Loucy (cell line): ENCODE results near the gene SPEM1.

Source experiments
- H2AFZ ChIP-seq: fragments of 200-600 bp; sonication (generic); 2 replicates; pipeline ENCODE4 v1.6.0; 2016; ENCODE audit warnings: antibody characterized with exemption, mild to moderate bottlenecking, low read length, moderate library complexity
- H3F3A ChIP-seq: fragments of 200-600 bp; 2 replicates; pipeline ENCODE4 v1.6.0; 2016; ENCODE audit warnings: antibody characterized with exemption, low read depth, mild to moderate bottlenecking
- H3K27me3 ChIP-seq: fragments of 200-600 bp; sonication (generic); 2 replicates; pipeline ENCODE4 v1.6.1; 2014; ENCODE audit warnings: low read length, mild to moderate bottlenecking; ENCODE audit not compliant: insufficient read depth, poor library complexity, severe bottlenecking
- H3K36me3 ChIP-seq: fragments of 200-600 bp; sonication (generic); 2 replicates; pipeline ENCODE4 v1.6.1; 2016; ENCODE audit warnings: low read length; ENCODE audit not compliant: insufficient read depth
- H3K4me1 ChIP-seq: fragments of 200-600 bp; sonication (generic); 2 replicates; pipeline ENCODE4 v1.5.1; 2014; ENCODE audit warnings: low read length, mild to moderate bottlenecking; ENCODE audit not compliant: insufficient read depth, poor library complexity, severe bottlenecking
- H3K4me2 ChIP-seq: fragments of 200-600 bp; sonication (generic); 2 replicates; pipeline ENCODE4 v1.6.0; 2014; ENCODE audit warnings: antibody characterized with exemption, low read length, low read depth, mild to moderate bottlenecking; ENCODE audit not compliant: poor library complexity, severe bottlenecking
- H3K4me3 ChIP-seq: fragments of 200-600 bp; sonication (generic); 2 replicates; pipeline ENCODE4 v1.5.1; 2014; ENCODE audit warnings: low read length, mild to moderate bottlenecking, mixed read lengths; ENCODE audit not compliant: poor library complexity, severe bottlenecking
- H3K79me2 ChIP-seq: fragments of 200-600 bp; sonication (generic); 2 replicates; pipeline ENCODE4 v1.6.1; 2014; ENCODE audit warnings: low read length; ENCODE audit not compliant: insufficient read depth
- H3K9ac ChIP-seq: fragments of 200-600 bp; sonication (generic); 2 replicates; pipeline ENCODE4 v1.6.0; 2014; ENCODE audit warnings: mild to moderate bottlenecking, low read depth, low read length, moderate library complexity; ENCODE audit not compliant: poor library complexity, severe bottlenecking
- H3K9me2 ChIP-seq: fragments of 200-600 bp; sonication (generic); replicated peaks from 2 replicates; pipeline ENCODE4 v1.6.1; 2016; ENCODE audit warnings: low read depth, low read length, mixed read lengths
- H3K9me3 ChIP-seq: fragments of 200-600 bp; sonication (generic); 2 replicates; pipeline ENCODE4 v1.6.1; 2014; ENCODE audit warnings: mild to moderate bottlenecking, antibody characterized with exemption, low read length, low read depth; ENCODE audit not compliant: insufficient read depth
- H4K20me1 ChIP-seq: fragments of 200-600 bp; sonication (generic); 2 replicates; pipeline ENCODE4 v1.6.0; 2014; ENCODE audit warnings: antibody characterized with exemption, low read length, mild to moderate bottlenecking; ENCODE audit not compliant: insufficient read depth, poor library complexity, severe bottlenecking
- CTCF ChIP-seq: fragments of 200-600 bp; sonication (generic); conservative IDR thresholded peaks from 2 replicates; pipeline ENCODE4 v1.5.1; 2014; ENCODE audit warnings: mild to moderate bottlenecking, antibody characterized with exemption, low read length
- EZH2phosphoT487 ChIP-seq: fragments of 200-600 bp; IDR thresholded peaks from 2 replicates; pipeline ENCODE4 v1.6.1; 2018; ENCODE audit warnings: antibody characterized with exemption, mild to moderate bottlenecking, moderate library complexity, borderline replicate concordance

Gene SPEM1

GRCh38 chr17:7415784-7416183 is 4.3 kb upstream of the SPEM1 start:
- Histone ChIP-seq H3K9me2 (no peaks in the 10 kb centered on the region), H3K79me2 (no peaks in the 10 kb centered on the region), H3K9me3 (no peaks in the 10 kb centered on the region), H4K20me1 (no peaks in the 10 kb centered on the region), H3K4me2 (no peak overlapping the region), H3F3A (no peaks in the 10 kb centered on the region), H3K4me1 (no peaks in the 10 kb centered on the region), H2AFZ (no peak overlapping the region), H3K4me3 (no peak overlapping the region), H3K36me3 (no peaks in the 10 kb centered on the region), H3K27me3 (no peaks in the 10 kb centered on the region), H3K9ac (no peak overlapping the region)
- no peak for TF ChIP-seq CTCF

- Histone ChIP-seq H3K4me2 (no peak overlapping the region), H4K20me1 (no peaks in the 10 kb centered on the region), H3K9me3 (no peaks in the 10 kb centered on the region), H3K4me3 (no peak overlapping the region), H3K27me3 (no peaks in the 10 kb centered on the region), H3K9me2 (no peaks in the 10 kb centered on the region), H3K9ac (no peak overlapping the region), H3F3A (no peaks in the 10 kb centered on the region), H3K36me3 (no peaks in the 10 kb centered on the region), H3K79me2 (no peaks in the 10 kb centered on the region), H2AFZ (no peak overlapping the region), H3K4me1 (no peaks in the 10 kb centered on the region)
- no peak for TF ChIP-seq EZH2phosphoT487
- no peak for TF ChIP-seq CTCF
These were observed 3.8 kb upstream of the SPEM1 start for GRCh38 chr17:7416323-7416722.

GRCh38 chr17:7417056-7417655 is 3.0 kb upstream of the SPEM1 start:
- no peaks in the 10 kb centered on the region for H3K27me3 ChIP-seq
- H3K9me2 ChIP-seq, result no peaks in the 10 kb centered on the region
- H3K9me3 ChIP-seq, result no peaks in the 10 kb centered on the region
- H3K4me3 ChIP-seq, result no peak overlapping the region
- TF ChIP-seq EZH2phosphoT487, result no peak
- TF ChIP-seq CTCF, result no peak
- H3F3A ChIP-seq, result no peaks in the 10 kb centered on the region
- H3K4me2 ChIP-seq, result no peak overlapping the region
- H2AFZ ChIP-seq, result no peak overlapping the region
- H3K36me3 ChIP-seq, result no peaks in the 10 kb centered on the region
- no peaks in the 10 kb centered on the region for H4K20me1 ChIP-seq
- H3K4me1 ChIP-seq, result no peaks in the 10 kb centered on the region
- no peaks in the 10 kb centered on the region for H3K79me2 ChIP-seq
- H3K9ac ChIP-seq, result no peak overlapping the region
